ENCODE data around the gene LEKR1.
"Not testable (repeated sequence)": the region's sequence is repeated elsewhere in the genome, so short reads cannot be mapped to it uniquely, and the experiment has no call there.

LEKR1 gene

DNA sequence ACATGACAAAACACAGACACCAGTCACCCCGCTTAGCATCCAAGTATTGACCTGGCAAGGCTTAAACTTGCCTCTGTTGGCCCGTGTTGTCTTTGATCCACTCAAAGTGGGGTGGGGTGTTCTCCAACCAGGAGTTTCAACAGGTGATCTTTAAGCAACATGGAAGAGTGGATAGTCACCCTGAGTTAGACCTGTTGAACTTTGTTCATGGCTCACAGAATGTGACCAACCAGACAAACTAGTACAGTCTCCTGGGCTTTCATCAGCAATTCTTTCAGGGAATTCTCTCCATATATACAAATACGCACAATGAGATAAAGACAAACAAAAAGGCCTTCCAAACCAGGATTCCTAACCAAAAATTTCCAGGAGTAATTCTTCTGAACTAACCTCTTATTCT lies 11.9 kb downstream of the LEKR1 start:
- no peak for DNase-seq

DNA sequence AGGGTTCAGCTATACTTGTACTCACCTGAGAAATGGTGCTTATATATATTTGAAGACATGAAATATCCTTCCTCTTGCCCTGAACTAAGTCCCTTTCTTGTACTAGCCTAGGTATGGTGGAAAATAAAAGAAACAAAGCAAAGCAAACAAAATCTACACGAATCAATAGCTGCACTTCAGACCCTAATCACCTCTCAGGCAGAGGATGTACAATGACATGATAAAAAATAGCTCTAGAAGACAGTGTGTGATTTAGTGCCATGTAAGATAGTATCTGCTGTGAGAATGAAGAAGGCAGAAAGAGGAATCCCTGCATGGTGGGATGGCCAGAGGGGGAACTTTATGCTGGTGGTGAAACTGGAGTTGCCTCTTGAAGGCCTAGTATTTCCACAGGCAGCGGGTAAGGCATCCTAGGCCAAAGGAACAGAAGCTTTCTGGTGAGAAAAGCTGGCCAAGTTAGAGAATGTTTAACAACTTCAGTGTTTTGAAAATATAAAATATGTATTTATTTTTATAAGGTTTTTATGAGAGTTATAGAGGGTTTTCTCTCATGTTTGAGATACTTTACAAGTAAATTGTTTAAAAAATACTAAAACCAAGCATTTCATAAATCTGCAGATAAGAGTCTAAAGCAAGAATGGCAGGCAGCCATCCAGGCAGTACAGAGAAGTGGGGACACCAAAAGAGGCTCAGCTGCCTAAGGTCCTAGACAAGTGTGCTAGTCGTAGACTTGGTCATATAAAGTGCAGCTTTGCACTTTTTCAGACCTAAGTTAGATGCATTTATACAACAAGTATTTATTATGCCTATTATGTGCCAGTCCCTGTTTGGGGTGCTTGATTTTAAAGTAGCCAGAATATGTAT lies 14.9 kb downstream of the LEKR1 start:
- DNase-seq, result peak; percentile 8

DNA sequence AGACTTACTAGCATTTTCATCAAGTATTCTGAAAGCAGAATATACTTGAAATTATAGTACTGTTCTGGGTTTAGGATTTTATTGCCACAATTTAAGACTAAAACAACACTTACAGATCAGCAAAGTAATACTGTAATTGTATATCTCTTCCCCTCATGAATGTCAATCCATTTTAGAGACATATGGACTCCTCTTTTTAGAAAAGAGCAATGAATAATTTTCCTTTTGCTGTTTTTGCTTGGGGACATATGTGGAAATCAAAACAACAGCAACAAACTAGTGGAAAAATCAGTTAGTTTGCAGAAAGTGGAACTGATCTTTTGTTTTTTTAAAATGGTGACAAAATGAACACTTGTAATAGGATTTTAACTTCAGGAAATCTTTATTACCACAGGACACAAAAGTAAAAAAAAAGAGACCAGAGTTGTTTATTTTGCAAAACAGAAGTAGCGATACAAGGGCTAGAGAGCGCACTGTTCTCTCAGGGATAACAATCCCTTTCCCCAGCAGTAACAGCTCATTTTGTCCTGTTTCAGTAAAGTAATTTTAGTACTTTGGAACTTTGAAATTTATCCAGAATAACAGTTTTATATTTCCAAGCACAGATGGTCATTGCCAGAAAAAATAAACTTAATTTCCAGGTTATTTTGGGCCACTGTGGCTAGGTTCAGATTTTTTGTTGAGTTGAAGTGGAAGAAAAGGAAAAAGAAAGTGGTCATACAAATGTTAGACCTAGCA lies 17.1 kb downstream of the LEKR1 start:
- DNase-seq, result no peak

DNA sequence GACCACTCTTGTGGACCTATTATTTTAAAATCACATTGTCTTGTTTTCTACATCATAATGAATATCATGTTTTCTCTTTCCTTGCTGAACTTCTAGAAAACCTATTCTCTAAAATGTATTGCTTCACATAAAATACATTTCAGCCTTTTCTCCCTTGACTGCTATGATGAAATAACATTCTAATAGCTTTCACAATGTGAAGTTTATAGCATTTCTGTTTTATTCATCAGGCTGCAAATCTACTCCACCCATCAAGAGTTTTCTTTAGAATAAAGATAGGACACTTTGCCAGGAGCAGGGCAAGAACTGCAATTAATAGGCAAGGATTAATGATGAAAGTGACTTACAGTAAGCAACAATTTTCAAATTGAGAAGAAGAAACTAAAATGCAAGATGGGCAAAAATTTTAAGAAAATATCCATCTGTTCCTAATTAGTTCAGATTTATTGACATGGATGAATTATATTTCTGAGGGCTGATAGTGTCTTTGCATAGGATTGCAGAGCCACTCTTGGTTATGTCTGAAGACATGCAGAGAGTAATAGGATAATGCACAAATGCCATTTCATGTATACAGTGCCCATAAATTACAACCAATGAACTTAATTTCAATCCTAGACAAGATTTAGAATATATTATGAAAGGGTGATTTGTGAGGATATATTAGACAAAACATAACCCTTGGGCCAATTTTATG lies 21.7 kb downstream of the LEKR1 start:
- no peak for DNase-seq

DNA sequence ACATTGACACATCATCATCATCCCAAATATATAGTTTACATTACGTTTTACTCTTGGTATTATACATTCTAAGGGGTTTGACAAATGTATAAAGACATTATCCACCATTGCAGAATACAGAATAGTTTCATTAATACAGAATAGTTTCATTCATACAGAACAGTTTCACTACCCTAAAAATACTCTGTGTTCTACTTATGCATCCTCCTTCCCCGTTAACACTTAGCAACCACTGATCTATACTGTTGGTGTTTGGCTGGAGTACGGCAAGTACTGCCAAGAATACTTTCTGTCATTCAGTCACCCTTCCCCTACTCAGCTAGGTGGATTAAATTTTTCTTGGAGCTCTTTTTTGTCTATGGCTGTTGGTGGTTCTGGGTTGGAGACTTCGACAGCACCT lies 33.4 kb downstream of the LEKR1 start:
- no peak for DNase-seq

DNA sequence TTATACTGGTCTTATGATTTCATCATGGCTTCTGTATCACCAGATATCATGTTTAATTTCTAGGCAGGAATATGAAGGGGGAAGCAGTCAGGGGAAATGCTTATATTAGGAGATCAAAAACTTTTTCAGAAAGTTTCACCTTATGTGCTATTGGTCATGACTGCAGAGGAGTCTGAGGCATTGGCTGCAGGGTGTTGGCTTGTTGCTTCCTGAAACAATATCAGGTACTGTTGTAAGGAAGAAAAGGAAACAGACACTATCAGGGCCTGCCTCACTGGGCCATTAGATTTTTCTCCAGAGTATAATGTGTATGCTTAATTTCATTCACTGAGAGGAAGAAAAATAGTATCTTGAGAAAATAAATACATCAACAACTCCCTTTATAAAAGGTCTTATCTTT lies 34.7 kb downstream of the LEKR1 start:
- DNase-seq, result no peak

DNA sequence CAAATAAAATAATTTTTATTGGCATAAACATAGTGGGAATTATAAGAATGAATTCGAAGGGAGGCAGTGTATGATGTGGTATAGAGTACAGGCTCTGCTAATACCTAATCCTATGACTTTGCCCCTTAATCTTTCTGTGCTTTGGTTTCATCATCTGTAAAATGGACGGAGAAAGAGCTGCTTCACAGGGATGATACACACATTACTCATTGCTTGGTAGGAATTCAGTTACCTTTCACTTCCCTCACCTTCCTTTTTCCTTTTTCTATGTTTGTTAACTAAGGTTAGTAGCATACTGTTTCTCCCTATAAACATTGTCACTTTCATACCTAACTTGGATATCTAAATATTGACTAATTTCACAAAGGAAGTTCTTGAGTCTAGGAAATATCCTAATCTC lies 36.2 kb downstream of the LEKR1 start:
- no peak for DNase-seq

DNA sequence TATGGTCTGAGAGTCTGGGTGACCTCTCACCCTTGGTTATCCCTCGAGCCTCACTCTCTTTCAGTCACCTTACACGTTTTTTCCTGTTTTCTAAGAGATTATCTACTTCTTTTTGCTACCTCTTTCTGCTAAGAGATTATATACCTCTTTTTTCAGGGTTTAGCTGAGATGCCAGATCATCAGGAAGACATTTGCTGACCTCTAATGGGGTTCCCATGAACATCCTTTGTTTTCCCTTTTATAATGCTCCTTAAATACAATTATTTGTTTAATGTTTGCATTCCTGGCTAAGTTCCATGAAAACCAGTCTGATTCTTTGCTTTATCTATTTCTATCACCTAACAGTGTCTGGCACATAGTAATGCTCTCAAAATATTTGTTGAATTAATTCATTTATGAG lies 39.6 kb downstream of the LEKR1 start:
- DNase-seq, result no peak

DNA sequence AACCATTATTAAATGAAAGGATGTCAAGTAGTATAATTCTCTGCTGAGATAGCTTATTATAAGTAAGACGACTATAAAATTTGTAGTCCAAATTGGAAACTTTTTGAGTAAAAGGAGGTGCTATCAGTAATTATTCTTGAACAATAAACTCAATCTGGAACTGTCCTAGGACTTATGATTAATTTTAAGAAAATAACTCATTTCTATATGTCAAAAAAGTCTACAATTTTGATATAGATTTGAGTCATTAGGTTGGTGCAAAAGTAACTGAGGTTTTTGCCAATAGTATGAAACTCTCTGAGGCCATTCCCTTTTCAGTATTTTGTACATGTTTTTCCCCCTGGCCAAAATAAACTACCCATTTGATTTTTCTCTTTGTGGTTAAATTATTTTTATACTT lies 41.0 kb downstream of the LEKR1 start:
- DNase-seq, result no peak

DNA sequence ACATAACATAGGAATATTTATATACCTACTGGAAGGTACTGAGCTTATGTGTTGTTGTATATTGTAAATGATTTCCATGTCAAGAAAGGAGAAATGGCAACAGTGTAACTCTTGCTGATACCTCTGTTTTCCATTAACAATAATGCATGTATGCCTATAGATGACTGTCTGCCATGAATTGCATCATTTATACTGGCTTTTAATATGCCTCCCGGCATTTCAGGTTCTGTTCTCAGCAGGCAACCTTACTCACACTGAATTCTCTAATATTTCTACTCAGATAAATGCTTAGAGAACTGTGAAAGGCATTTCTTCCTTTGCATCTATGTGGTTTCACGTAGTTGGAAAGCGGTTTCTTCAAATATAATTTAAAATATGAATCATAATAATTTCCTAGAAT lies 41.8 kb downstream of the LEKR1 start:
- DNase-seq, result no peak

DNA sequence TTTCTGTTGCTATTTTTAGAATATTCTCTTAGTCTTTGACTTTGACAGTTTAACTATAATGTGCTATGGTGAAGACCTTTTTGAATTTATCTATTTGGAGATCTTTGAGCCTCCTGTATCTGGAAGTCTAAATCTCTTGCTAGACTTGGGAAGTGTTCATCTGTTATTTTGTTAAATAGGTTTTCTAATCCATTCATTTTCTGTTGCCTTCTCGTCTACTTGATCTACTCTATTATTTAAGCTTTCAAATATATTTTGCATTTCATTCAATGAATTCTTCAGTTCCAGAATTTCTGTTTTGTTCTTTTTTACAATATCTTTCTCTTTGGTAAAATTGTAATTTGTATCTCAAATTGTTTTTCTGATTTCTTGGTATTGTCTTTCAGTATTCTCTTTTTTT lies 47.8 kb downstream of the LEKR1 start:
- DNase-seq, result no peak

DNA sequence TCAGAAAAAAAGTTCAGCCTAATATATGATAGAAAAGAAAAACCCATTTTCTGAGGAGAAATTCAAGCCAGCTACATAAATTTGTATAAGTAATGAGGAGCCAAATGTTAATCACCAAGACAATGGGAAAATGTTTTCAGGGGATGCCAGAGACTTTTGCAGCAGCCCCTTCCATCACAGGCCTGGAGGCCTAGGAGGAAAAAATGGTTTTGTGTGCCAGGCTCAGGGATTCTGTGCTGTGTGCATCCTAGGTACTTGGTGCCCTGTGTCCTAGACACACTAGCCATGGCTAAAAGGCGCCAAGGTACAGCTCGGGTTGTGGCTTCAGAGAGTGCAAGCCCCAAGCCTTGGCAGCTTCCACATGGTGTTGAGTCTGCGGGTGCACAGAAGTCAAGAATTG lies 53.3 kb downstream of the LEKR1 start:
- not testable (repeated sequence) for DNase-seq

DNA sequence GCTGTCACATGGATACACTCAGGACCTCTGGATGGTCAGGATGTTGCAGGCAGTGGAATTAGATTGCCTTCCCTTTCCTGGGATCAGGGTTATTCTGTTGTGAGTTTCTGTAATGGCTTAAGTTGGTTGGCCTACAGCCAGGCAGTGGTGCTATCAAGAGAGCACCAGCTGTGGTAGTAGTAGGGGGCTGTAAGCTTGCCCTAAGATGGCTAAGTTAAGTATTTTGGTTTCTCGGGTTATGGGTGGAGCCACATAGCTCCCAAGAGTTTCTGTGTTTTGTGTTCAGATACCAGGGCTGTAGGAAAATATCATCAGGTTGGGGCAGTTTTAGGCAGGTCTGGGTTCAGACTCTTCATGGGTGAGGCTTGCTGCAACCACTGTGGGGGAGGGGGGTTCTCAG lies 59.6 kb downstream of the LEKR1 start:
- DNase-seq, result no peak

DNA sequence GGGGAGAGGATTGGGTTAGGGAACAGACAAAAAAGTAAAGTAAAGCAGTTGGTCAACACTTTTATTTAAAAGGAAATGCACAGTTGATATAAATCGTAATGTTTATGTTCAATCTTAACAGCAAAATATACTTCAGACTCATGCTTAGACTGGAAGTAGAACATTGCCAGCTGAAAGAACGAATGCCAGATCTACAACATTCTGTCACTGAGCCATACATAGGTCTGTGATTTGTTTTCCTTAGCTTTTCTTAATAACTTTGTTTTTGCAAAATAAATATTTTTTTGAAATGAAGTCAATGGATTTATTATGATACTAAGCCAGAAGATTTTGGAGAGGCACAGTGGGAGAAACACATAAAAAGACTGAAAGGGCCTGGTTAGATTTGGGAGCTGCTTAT lies 62.0 kb downstream of the LEKR1 start:
- no peak for DNase-seq

DNA sequence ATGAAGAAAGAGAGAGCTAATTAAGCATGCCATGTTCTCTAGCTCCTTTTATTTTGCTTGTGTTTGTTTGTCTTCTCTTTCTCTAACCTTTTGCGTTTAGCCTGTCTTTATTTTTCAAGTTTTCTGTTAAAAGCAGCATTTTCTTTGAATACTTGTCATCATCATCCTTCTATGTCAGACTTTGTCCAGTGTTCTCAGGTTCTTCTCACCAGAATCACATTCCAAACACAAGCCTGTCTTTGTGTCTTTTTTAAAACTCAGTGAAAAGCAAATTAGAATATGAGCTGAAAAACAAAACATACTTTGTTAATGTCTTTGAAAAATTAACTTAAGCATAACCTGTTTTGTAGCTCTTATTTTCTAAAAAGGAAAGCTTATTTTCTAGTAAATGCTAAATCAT lies 62.4 kb downstream of the LEKR1 start:
- no peak for DNase-seq

DNA sequence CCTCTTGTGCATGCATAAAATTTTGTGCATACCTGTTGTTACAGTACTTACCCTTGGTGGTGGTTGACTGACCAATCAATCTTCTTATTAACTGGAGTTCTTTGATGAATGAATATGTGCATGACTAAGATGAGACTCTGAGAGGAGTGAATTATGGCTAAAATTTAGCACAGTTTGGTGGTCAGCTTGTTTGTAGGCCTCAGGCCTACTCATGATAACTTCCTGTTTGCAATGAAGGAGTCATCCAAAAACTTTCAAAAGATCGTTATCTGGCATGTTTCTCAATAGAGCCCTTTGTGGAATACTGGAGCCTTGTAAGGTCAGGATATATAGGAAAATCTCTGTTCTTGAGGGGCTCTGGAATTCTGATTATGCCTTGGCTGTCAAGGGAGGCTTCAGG lies 66.5 kb downstream of the LEKR1 start:
- DNase-seq, result no peak

DNA sequence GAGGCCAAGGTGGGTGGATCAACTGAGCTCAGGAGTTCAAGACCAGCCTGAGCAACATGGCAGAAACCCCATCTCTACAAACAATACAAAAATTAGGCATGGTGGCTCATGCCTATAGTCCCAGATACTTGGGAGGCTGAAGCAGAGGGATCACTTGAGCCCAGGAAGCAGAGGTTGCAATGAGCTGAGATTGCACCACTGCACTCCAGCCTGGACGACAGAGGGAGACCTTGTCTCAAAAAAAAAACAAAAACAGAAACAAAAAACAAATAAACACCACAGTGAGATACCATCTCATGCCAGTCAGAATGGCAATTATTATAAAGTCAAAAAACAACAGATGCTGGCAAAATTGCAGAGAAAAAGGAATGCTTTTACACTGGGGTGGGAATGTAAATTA lies 69.2 kb downstream of the LEKR1 start:
- not testable (repeated sequence) for DNase-seq

DNA sequence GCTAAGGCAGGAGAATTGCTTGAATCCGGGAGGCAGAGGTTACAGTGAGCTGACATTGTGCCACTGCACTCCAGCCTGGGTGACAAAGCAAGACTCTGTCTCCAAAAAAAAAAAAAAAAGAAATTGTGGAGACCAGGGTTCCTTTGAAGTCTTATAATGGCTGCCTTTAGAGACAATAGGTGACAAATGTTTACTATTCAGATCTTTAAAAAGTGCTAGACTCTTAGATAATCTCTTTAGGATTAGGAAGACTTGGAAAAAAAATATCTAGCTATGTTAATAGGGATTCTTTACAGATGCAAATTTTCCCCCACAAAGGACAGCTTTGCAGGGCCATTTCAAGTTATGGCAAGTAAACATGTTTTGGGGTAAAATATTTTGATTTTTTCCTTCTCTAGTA lies 71.7 kb downstream of the LEKR1 start:
- DNase-seq, result not testable (repeated sequence)

DNA sequence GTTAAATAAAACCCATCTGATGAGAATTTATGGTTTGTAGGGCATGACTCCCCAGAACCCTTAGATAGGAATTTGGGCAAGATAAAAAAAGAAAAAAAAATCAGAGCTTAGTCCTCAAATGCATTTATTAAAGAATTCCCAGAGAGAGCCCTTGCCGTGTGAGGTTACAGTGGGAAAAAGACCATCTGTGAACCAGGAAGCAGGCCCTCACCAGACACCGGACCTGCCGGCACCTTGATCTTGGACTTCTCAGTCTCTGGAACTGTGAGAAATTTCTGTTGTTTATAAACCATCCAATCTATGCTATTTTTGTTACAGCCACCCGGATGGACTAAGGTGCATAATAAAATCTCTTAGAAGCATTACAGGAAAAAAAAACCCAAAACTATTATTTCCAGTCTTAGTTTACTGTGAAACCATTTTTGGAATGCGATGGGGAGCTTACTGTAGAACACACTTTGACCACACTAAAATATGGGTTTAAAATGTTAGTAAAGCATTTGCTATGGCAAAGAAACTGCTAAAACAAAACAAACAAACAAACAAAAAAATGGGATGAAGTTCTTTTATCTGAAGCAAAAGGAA lies 72.2 kb downstream of the LEKR1 start:
- DNase-seq, result no peak

DNA sequence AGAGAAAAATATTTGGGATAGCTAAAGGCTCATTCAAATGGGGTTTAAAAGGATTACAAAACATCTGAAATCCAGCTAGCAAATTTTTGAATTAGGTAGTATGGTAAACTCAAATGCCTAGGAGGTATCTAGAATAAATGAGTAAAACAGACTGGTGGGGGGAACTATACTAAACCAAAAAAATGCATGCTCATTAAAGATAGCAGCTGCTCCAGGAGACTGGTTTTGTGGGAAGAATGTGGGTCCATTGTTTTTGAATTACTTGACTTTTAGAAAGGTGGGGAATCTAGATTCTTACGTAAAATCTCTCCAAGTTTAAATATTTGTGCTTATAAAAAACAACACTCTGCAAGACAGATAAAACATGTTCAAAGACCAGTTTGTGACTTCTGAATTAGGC lies 73.8 kb downstream of the LEKR1 start:
- DNase-seq, result no peak

DNA sequence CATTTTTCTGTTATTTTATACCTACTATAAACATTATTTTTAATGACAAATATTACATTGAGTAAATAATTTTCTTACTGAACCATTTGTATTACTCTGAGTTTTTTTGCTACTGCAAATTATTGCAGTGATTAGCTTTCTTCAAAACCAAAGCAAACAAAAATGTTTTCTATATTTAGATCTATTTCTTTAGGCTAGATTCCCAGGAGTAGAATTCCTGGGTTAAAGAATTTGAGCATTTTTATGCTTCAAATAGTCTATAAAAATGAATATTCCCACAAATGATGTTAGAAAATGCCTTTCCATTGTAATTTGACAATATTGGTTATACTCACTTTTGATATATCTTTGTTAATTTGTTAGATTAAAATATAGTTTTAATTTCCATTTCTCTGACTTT lies 76.8 kb downstream of the LEKR1 start:
- DNase-seq, result no peak

DNA sequence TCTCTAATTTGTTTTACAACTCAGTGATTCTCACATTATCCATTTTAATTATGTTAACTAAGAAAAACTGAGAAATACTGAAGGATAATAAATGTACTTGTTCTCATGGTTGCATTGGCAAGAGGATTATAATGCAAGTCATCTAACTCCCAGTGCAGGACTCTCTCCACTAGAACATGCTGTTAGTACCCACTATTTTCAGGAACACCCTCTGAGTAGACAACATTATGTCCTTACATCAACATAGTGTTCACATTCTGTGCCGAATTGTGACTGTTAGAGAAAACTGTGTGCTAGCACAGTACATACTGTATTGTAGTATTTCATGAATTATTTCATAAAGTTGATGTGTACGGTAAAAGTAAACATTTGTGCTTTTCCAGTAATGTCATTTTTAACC lies 80.1 kb downstream of the LEKR1 start:
- DNase-seq, result no peak

DNA sequence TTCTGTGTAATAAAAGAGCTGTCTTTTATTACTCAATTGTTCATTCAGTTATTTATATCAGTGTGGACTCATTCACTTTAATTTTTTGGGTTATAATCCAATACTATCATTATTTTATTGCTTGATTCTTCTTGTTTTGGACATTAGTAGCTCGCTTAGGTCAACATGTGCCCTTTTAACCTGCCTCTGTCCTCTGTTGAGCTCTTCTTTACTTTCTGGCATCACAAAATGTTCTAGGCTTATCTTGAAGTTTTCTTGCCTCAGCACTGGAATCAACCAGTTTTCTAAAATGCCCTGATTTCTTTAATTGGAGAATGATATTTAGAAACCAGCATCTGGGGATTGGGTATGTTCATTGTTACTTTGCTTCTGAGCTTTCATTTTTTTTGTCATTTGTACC lies 82.2 kb downstream of the LEKR1 start:
- no peak for DNase-seq

DNA sequence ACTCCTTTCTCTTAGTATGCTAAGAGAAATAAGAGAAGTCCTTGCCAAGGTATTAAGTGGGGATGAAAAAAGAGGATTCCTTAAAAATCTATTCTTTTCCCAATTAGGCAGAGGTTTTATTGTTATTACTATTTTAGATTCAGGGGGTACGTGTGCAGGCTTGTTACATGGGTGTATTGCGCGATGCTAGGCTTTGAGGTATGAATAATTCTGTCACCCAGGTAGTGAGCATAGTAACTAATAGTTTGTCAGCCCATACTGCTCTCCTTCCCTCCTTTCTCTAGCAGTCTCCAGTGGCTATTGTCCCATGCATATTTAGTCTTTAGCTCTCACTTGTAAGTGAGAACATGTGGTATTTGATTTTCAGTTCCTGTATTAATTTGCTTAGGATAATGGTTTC lies 83.9 kb downstream of the LEKR1 start:
- no peak for DNase-seq

All from NCI-H748 treated with DMSO at 0.1 percent for 48 hours (cell line).